ENCODE results near the gene TEAD1. TPM values are rescaled to one million over a fixed set of nuclear protein-coding genes. Genes with fewer than 3 reads are reported as not detected.
A peak's percentile ranks its signal among the peaks of the same experiment; 100 is the strongest.

The TEAD1 gene
- total and polyA plus RNA-seq, 2 donors (not counting 3 experiments of a cell fraction or from before 2014, with no cell fraction given): 15.3 to 49.0 TPM

DNA sequence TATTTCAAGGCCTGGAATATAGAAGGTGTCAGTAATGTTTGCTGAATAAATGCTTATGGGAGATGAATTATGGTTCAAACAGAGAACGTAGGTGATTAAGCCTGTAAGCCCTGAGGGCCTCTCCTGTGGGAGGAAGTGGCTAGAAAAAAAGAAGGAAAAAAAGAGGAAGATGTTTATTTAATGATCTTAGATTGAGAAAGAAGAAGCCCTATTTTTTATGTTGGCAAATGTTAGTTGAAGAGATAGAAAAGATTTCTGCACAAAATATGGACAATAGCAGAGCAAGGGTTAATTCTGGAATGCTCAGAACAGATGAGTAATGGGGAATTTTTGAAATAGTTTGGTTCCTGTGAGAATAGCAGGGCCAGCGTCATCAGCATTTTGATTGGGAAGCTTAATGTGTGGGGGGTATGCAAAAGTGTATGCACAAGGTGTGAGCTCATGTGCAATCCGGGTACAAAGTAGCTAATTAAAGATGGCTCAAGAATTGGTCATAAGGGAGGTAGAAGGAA lies 95.7 kb downstream of the TEAD1 start:
- Histone ChIP-seq H3K9me3 (replicated peaks; ENCODE audit: control insufficient read depth, insufficient read depth, low read length) (no peaks in the 10 kb centered on the region), H2AFZ (ENCODE audit: low read depth, low read length) (no peak overlapping the region), H3K27ac (ENCODE audit: insufficient read depth, low read depth, low read length) (peak overlapping the region; percentile 71), H3K4me2 (ENCODE audit: insufficient read depth, low read length) (peak overlapping the region; percentile 44), H3K36me3 (ENCODE audit: control insufficient read depth in 2 of 2, extremely low read depth in 1 of 2, insufficient read depth in 2 of 2, low read length in 2 of 2) (peaks cover 0 to 2% of the 10 kb centered on the region in 2 experiments), H3K4me3 (replicated peaks in 1 of 3; ENCODE audit: insufficient read depth in 1 of 3, low read depth in 1 of 3, low read length in 3 of 3) (no peak overlapping the region), H3K27me3 (ENCODE audit: control insufficient read depth in 2 of 2, insufficient read depth in 2 of 2, low read length in 2 of 2) (no peaks in the 10 kb centered on the region), H4K20me1 (replicated peaks; ENCODE audit: control insufficient read depth, extremely low read depth, insufficient read depth, low read length) (no peaks in the 10 kb centered on the region), H3K9me1 (replicated peaks; ENCODE audit: control insufficient read depth, extremely low read depth, insufficient read depth, low read length) (no peaks in the 10 kb centered on the region), H3K9ac (replicated peaks; ENCODE audit: extremely low read depth, insufficient read depth, low read length) (peak overlapping the region; percentile 10), H3K79me2 (ENCODE audit: control insufficient read depth, insufficient read depth, low read length) (peaks cover 34% of the 10 kb centered on the region), H3K4me1 (ENCODE audit: control insufficient read depth, extremely low read depth, insufficient read depth, low read length) (peaks cover 25% of the 10 kb centered on the region)
- ChIA-PET POLR2A (no interaction called here), CTCF (interaction anchor here (0.6 to 2.7 kb wide), 8 partner anchors 9 to 118 kb away, joined by 3 to 11 read pairs (median 4); no protein-coding TSS in a partner anchor)
- peak; percentile 48 for TF ChIP-seq JUN (IDR thresholded peaks at IDR 0.05; ENCODE audit: borderline replicate concordance, insufficient read depth, insufficient read length, low read depth)
- peak; percentile 41 for TF ChIP-seq FOS (IDR thresholded peaks at IDR 0.05; ENCODE audit: borderline replicate concordance, insufficient read depth, low read length)
- TF ChIP-seq POLR2A (IDR thresholded peaks at IDR 0.05; ENCODE audit: low read depth, low read length): no peak
- peak; percentile 38 for FAIRE-seq
- dilution Hi-C loops (cut with MboI; ENCODE audit: extremely low pct_ligation_motif_present, low sequenced_read_pairs): no loop called here
- intact Hi-C loops (cut with micrococcal nuclease): no loop called here
- no TSS peak for BruUV-seq (replicated peaks)
- DNase-seq (ENCODE audit: low read depth, low spot score): peak; percentile 63

GRCh38 chr11:12770435-12770834 lies 96.2 kb downstream of the TEAD1 start:
- H3K27ac ChIP-seq (ENCODE audit: insufficient read depth, low read depth, low read length): peak overlapping the region; percentile 39
- no peak for FAIRE-seq
- H3K9ac ChIP-seq (replicated peaks; ENCODE audit: extremely low read depth, insufficient read depth, low read length): no peak overlapping the region
- H3K79me2 ChIP-seq (ENCODE audit: control insufficient read depth, insufficient read depth, low read length): peaks cover 34% of the 10 kb centered on the region
- no peaks in the 10 kb centered on the region for H3K9me1 ChIP-seq (replicated peaks; ENCODE audit: control insufficient read depth, extremely low read depth, insufficient read depth, low read length)
- no peaks in the 10 kb centered on the region for H4K20me1 ChIP-seq (replicated peaks; ENCODE audit: control insufficient read depth, extremely low read depth, insufficient read depth, low read length)
- BruUV-seq (replicated peaks): no TSS peak
- H3K4me1 ChIP-seq (ENCODE audit: control insufficient read depth, extremely low read depth, insufficient read depth, low read length): peaks cover 25% of the 10 kb centered on the region
- intact Hi-C loops (cut with micrococcal nuclease) (no loop called here), dilution Hi-C loops (cut with MboI; ENCODE audit: extremely low pct_ligation_motif_present, low sequenced_read_pairs) (no loop called here)
- no peak for DNase-seq (ENCODE audit: low read depth, low spot score)
- TF ChIP-seq GATA2 (IDR thresholded peaks at IDR 0.05; ENCODE audit: insufficient read depth, insufficient read length, low read depth, low read length) (no peak), FOS (IDR thresholded peaks at IDR 0.05; ENCODE audit: borderline replicate concordance, insufficient read depth, low read length) (no peak), MYC (IDR thresholded peaks at IDR 0.05; ENCODE audit: low read depth, low read length) (no peak), POLR2A (IDR thresholded peaks at IDR 0.05; ENCODE audit: low read depth, low read length) (no peak), POLR2AphosphoS5 (IDR thresholded peaks at IDR 0.05; ENCODE audit: insufficient read depth, low read depth, low read length) (no peak), JUN (IDR thresholded peaks at IDR 0.05; ENCODE audit: borderline replicate concordance, insufficient read depth, insufficient read length, low read depth) (no peak)
- TF ChIP-seq, protein P1, sequence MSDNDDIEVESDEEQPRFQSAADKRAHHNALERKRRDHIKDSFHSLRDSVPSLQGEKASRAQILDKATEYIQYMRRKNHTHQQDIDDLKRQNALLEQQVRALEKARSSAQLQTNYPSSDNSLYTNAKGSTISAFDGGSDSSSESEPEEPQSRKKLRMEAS (IDR thresholded peaks at IDR 0.05; ENCODE audit: insufficient read depth, insufficient read length): no peak
- TF ChIP-seq, protein P2, sequence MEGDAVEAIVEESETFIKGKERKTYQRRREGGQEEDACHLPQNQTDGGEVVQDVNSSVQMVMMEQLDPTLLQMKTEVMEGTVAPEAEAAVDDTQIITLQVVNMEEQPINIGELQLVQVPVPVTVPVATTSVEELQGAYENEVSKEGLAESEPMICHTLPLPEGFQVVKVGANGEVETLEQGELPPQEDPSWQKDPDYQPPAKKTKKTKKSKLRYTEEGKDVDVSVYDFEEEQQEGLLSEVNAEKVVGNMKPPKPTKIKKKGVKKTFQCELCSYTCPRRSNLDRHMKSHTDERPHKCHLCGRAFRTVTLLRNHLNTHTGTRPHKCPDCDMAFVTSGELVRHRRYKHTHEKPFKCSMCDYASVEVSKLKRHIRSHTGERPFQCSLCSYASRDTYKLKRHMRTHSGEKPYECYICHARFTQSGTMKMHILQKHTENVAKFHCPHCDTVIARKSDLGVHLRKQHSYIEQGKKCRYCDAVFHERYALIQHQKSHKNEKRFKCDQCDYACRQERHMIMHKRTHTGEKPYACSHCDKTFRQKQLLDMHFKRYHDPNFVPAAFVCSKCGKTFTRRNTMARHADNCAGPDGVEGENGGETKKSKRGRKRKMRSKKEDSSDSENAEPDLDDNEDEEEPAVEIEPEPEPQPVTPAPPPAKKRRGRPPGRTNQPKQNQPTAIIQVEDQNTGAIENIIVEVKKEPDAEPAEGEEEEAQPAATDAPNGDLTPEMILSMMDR (IDR thresholded peaks at IDR 0.05; ENCODE audit: extremely low read depth in 1 of 2, insufficient read depth in 1 of 2, low read depth in 1 of 2, low read length in 2 of 2): no peak
- no peak overlapping the region for H3K4me2 ChIP-seq (ENCODE audit: insufficient read depth, low read length)
- H3K9me3 ChIP-seq (replicated peaks; ENCODE audit: control insufficient read depth, insufficient read depth, low read length): no peaks in the 10 kb centered on the region
- CTCF ChIA-PET: interaction anchor here (0.7 to 2.7 kb wide), 7 partner anchors 10 to 118 kb away, joined by 3 to 11 read pairs (median 4); no protein-coding TSS in a partner anchor
- no peak overlapping the region for H3K4me3 ChIP-seq (replicated peaks in 1 of 3; ENCODE audit: insufficient read depth in 1 of 3, low read depth in 1 of 3, low read length in 3 of 3)
- no peak overlapping the region for H2AFZ ChIP-seq (ENCODE audit: low read depth, low read length)
- H3K27me3 ChIP-seq (ENCODE audit: control insufficient read depth in 2 of 2, insufficient read depth in 2 of 2, low read length in 2 of 2): no peaks in the 10 kb centered on the region
- no peaks in the 10 kb centered on the region for H3K36me3 ChIP-seq (ENCODE audit: control insufficient read depth in 2 of 2, extremely low read depth in 1 of 2, insufficient read depth in 2 of 2, low read length in 2 of 2)
- POLR2A ChIA-PET: no interaction called here
